Neural cell (in vitro differentiated cells): ENCODE measurements around the gene M1AP.

Source experiments
- CTCF ChIP-seq: fragments of 450-650 bp; IDR thresholded peaks from 2 replicates; pipeline ENCODE4 v1.5.1; 2014; ENCODE audit warnings: antibody characterized with exemption, mild to moderate bottlenecking, moderate library complexity; ENCODE audit not compliant: poor library complexity, severe bottlenecking
- EP300 ChIP-seq: fragments of 450-650 bp; conservative IDR thresholded peaks from 2 replicates; pipeline ENCODE4 v1.6.1; 2014; ENCODE audit warnings: antibody characterized with exemption, mild to moderate bottlenecking, moderate library complexity; ENCODE audit not compliant: poor library complexity, severe bottlenecking
- EZH2 ChIP-seq: fragments of 200-600, 300-800 bp; shearing (Covaris generic), sonication (generic); IDR thresholded peaks from 2 replicates; pipeline ENCODE4 v1.6.1; 2014; ENCODE audit warnings: antibody characterized with exemption, low read length, borderline replicate concordance, mild to moderate bottlenecking; ENCODE audit not compliant: insufficient read depth, poor library complexity, severe bottlenecking
- MXI1 ChIP-seq: fragments of 450-650 bp; conservative IDR thresholded peaks from 2 replicates; pipeline ENCODE4 v1.6.1; 2014; ENCODE audit warnings: antibody characterized with exemption, mild to moderate bottlenecking; ENCODE audit not compliant: poor library complexity, severe bottlenecking
- POLR2AphosphoS5 ChIP-seq: IDR thresholded peaks from 2 replicates; pipeline ENCODE4 v1.6.1; 2012
- TAF1 ChIP-seq: IDR thresholded peaks from 2 replicates; pipeline ENCODE4 v1.6.1; 2012; ENCODE audit warnings: low read depth
- TF ChIP-seq, protein P1 (sequence below): IDR thresholded peaks from 2 replicates; pipeline ENCODE4 v1.6.1; 2012; ENCODE audit warnings: borderline replicate concordance

DNA sequence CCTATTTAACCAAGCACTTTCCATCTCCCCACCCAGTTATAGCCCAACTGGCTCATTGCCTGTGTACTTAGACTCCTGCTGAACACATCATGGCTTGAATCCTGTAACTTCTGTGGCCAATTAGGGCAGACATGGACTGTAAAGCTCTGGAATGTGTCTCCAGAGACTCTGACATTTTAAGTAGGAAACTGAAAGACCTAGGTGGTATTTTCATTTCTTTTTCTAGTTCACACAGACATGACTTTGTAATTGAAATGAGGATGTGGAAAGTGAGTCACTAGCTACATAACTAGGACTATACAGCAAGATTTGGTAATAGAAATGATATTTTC is 81.4 kb downstream of the M1AP start:
- TF ChIP-seq CTCF, result no peak
- TF ChIP-seq POLR2AphosphoS5, result no peak
- TF ChIP-seq EP300, result no peak
- TF ChIP-seq MXI1, result no peak
- TF ChIP-seq EZH2, result no peak
- TF ChIP-seq, protein P1, sequence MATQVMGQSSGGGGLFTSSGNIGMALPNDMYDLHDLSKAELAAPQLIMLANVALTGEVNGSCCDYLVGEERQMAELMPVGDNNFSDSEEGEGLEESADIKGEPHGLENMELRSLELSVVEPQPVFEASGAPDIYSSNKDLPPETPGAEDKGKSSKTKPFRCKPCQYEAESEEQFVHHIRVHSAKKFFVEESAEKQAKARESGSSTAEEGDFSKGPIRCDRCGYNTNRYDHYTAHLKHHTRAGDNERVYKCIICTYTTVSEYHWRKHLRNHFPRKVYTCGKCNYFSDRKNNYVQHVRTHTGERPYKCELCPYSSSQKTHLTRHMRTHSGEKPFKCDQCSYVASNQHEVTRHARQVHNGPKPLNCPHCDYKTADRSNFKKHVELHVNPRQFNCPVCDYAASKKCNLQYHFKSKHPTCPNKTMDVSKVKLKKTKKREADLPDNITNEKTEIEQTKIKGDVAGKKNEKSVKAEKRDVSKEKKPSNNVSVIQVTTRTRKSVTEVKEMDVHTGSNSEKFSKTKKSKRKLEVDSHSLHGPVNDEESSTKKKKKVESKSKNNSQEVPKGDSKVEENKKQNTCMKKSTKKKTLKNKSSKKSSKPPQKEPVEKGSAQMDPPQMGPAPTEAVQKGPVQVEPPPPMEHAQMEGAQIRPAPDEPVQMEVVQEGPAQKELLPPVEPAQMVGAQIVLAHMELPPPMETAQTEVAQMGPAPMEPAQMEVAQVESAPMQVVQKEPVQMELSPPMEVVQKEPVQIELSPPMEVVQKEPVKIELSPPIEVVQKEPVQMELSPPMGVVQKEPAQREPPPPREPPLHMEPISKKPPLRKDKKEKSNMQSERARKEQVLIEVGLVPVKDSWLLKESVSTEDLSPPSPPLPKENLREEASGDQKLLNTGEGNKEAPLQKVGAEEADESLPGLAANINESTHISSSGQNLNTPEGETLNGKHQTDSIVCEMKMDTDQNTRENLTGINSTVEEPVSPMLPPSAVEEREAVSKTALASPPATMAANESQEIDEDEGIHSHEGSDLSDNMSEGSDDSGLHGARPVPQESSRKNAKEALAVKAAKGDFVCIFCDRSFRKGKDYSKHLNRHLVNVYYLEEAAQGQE, result no peak
- TF ChIP-seq TAF1, result no peak
